Skeletal muscle satellite cell (primary cell): ENCODE data around the gene ARHGAP4.

Experiments
- H3K27me3 ChIP-seq: 2 replicates; pipeline ENCODE4 v1.7.0; 2013; ENCODE audit warnings: low read length; ENCODE audit not compliant: control insufficient read depth, insufficient read depth
- H3K36me3 ChIP-seq: 2 replicates; pipeline ENCODE4 v1.7.0; 2013; ENCODE audit warnings: mild to moderate bottlenecking, control low read depth, low read length; ENCODE audit not compliant: insufficient read depth
- H3K4me1 ChIP-seq: 2 replicates; pipeline ENCODE4 v1.7.0; 2013; ENCODE audit warnings: low read length; ENCODE audit not compliant: control insufficient read depth, insufficient read depth
- H3K4me2 ChIP-seq: 2 replicates; pipeline ENCODE4 v1.7.0; 2013; ENCODE audit warnings: mild to moderate bottlenecking, low read length
- H3K4me3 ChIP-seq: 2 replicates; pipeline ENCODE4 v1.7.0; 2013; ENCODE audit warnings: low read length
- H3K9ac ChIP-seq: 2 replicates; pipeline ENCODE4 v1.7.0; 2013; ENCODE audit warnings: mild to moderate bottlenecking, low read depth, low read length, moderate library complexity
- H3K9me3 ChIP-seq: replicated peaks from 2 replicates; pipeline ENCODE4 v1.7.0; 2013; ENCODE audit warnings: mild to moderate bottlenecking, control low read depth, low read length

The ARHGAP4 gene

GRCh38 chrX:153930011-153930910 is 4.2 kb upstream of the ARHGAP4 start:
- H3K27me3 ChIP-seq: no peaks in the 10 kb centered on the region
- H3K9ac ChIP-seq: no peak overlapping the region
- no peak overlapping the region for H3K4me2 ChIP-seq
- no peak overlapping the region for H3K4me3 ChIP-seq
- peaks cover 37% of the 10 kb centered on the region for H3K4me1 ChIP-seq
- peaks cover 34% of the 10 kb centered on the region for H3K36me3 ChIP-seq
- no peaks in the 10 kb centered on the region for H3K9me3 ChIP-seq

- no peaks in the 10 kb centered on the region for H3K27me3 ChIP-seq
- no peak overlapping the region for H3K4me2 ChIP-seq
- no peak overlapping the region for H3K4me3 ChIP-seq
- H3K4me1 ChIP-seq: peaks cover 37% of the 10 kb centered on the region
- H3K9ac ChIP-seq: no peak overlapping the region
- peaks cover 34% of the 10 kb centered on the region for H3K36me3 ChIP-seq
- H3K9me3 ChIP-seq: no peaks in the 10 kb centered on the region
Observed at GRCh38 chrX:153929576-153929975, 3.5 kb upstream of the ARHGAP4 start.

- peak overlapping the region; percentile 83 for H3K4me2 ChIP-seq
- H3K4me3 ChIP-seq: no peak overlapping the region
- H3K9ac ChIP-seq: no peak overlapping the region
- H3K4me1 ChIP-seq: peaks cover 35% of the 10 kb centered on the region
- no peaks in the 10 kb centered on the region for H3K27me3 ChIP-seq
- peaks cover 34% of the 10 kb centered on the region for H3K36me3 ChIP-seq
- no peaks in the 10 kb centered on the region for H3K9me3 ChIP-seq
Observed at GRCh38 chrX:153928846-153929245, 2.8 kb upstream of the ARHGAP4 start.

- H3K4me1 ChIP-seq: peaks cover 33% of the 10 kb centered on the region
- H3K4me3 ChIP-seq: peak overlapping the region; percentile 74
- no peaks in the 10 kb centered on the region for H3K9me3 ChIP-seq
- H3K27me3 ChIP-seq: no peaks in the 10 kb centered on the region
- H3K4me2 ChIP-seq: peak overlapping the region; percentile 83
- peaks cover 34% of the 10 kb centered on the region for H3K36me3 ChIP-seq
- peak overlapping the region; percentile 85 for H3K9ac ChIP-seq
Observed at GRCh38 chrX:153927922-153928760, 2.1 kb upstream of the ARHGAP4 start.

- Histone ChIP-seq H3K4me1 (peaks cover 35% of the 10 kb centered on the region), H3K36me3 (peaks cover 34% of the 10 kb centered on the region), H3K4me2 (peak overlapping the region; percentile 83), H3K9ac (peak overlapping the region; percentile 85), H3K27me3 (no peaks in the 10 kb centered on the region), H3K9me3 (no peaks in the 10 kb centered on the region), H3K4me3 (peak overlapping the region; percentile 74)
Observed at GRCh38 chrX:153927672-153927921, 1.5 kb upstream of the ARHGAP4 start.

GRCh38 chrX:153926858-153927671 is 1.0 kb upstream of the ARHGAP4 start:
- Histone ChIP-seq H3K27me3 (no peaks in the 10 kb centered on the region), H3K36me3 (peaks cover 29% of the 10 kb centered on the region), H3K4me3 (peak overlapping the region; percentile 74), H3K9me3 (no peaks in the 10 kb centered on the region), H3K4me2 (peak overlapping the region; percentile 83), H3K4me1 (peaks cover 37% of the 10 kb centered on the region), H3K9ac (peak overlapping the region; percentile 85)

- H3K4me3 ChIP-seq: peak overlapping the region; percentile 74
- H3K27me3 ChIP-seq: no peaks in the 10 kb centered on the region
- H3K9me3 ChIP-seq: no peaks in the 10 kb centered on the region
- peaks cover 43% of the 10 kb centered on the region for H3K4me1 ChIP-seq
- H3K4me2 ChIP-seq: peak overlapping the region; percentile 83
- H3K36me3 ChIP-seq: peaks cover 24% of the 10 kb centered on the region
- peak overlapping the region; percentile 85 for H3K9ac ChIP-seq
Observed at GRCh38 chrX:153926552-153926857, 441 bp upstream of the ARHGAP4 start.

GRCh38 chrX:153925387-153925738 is 701 bp downstream of the ARHGAP4 start:
- H3K27me3 ChIP-seq: no peaks in the 10 kb centered on the region
- H3K9me3 ChIP-seq: no peaks in the 10 kb centered on the region
- H3K9ac ChIP-seq: no peak overlapping the region
- H3K4me2 ChIP-seq: no peak overlapping the region
- H3K36me3 ChIP-seq: peaks cover 14% of the 10 kb centered on the region
- H3K4me3 ChIP-seq: no peak overlapping the region
- H3K4me1 ChIP-seq: peaks cover 49% of the 10 kb centered on the region

GRCh38 chrX:153924149-153924861 is 1.8 kb downstream of the ARHGAP4 start:
- Histone ChIP-seq H3K27me3 (peaks cover 1% of the 10 kb centered on the region), H3K9ac (no peak overlapping the region), H3K4me2 (no peak overlapping the region), H3K9me3 (no peaks in the 10 kb centered on the region), H3K4me3 (no peak overlapping the region), H3K4me1 (peaks cover 48% of the 10 kb centered on the region), H3K36me3 (peaks cover 3% of the 10 kb centered on the region)

- Histone ChIP-seq H3K9ac (no peak overlapping the region), H3K4me3 (no peak overlapping the region), H3K36me3 (no peaks in the 10 kb centered on the region), H3K4me2 (peak overlapping the region; percentile 38), H3K9me3 (no peaks in the 10 kb centered on the region), H3K27me3 (peaks cover 3% of the 10 kb centered on the region), H3K4me1 (peaks cover 40% of the 10 kb centered on the region)
Observed at GRCh38 chrX:153922932-153923857, 2.9 kb downstream of the ARHGAP4 start.
